GM19099 (cell line): ENCODE results near the gene DRC1.

Experiments
- POLR2A ChIP-seq: IDR thresholded peaks from 3 replicates; pipeline ENCODE4 v1.6.1; 2011; ENCODE audit warnings: low read depth; ENCODE audit not compliant: insufficient read length; ENCODE audit errors: extremely low read depth

DRC1 gene

DNA sequence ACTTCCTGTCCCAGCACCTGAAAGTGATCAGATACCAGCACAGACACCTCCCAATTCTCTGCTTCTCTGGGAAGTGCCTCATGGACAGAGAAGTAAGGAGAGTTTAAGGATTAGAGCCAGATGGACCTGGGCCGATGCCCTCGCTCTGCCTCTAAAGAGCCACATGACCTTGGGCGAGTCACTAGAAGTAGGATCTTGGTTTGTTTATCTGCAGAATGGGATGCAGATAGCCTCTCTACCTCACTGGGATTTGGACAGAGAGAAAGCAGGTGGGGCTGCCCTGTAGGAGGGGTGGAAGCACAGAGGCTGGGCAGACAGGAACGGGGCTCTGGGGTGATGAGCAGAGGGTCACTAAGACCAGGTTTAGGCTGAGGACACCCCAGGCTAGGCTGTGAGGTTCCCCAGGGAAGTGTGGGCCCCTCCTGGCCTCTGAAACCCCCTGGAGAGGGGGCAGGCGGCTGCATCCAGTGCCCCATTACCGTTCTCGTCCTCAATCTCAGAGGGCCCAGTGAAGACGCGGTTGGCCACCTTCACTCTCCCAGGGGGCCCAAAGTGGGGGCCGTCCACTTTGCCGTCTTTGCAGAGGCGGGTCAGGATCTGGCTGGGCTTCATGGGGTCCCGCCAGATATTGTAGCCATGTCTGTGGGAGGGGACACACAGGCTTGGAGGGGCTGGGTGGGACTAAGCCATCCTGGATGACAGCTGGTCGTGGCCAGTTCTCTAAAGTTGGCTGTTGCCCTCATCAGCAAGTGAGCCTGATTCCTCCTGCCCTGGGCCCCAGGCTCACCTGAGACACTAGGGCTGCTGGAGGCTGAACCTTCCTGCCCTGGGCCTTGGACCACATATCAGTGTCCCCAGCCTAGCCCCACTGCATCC is 62.9 kb downstream of the DRC1 start:
- TF ChIP-seq POLR2A, result no peak

DNA sequence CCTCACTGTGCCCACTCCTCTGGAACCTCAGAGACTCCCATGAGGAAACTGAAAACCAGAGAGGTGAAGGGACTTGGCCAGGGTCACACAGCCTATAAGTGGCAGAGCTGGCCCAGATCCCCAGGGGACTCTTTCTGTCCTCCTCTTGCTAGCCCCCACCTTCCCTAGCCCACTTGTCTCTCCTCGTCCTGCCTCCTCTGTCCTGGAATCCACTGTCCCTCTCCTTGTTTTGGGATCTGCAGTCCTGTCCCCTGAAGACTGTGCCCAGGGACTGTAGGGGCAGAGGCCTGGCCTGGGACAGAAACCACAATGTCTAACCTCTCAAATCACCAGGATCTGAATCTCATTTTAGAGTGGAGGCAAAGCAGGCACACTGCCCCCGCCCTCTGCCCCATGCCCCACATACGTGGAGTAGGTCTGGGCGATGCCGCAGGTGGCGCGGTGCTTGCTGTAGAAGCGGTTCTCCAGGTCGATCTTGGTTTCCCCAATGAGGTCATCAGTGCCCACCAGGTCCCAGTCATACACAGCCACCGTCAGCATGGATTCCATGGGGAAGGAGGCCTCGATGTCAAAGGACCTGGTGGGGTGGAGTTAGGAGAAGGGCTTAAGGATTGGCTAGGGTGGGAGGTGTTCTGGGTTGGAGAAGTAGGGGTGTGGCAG is 63.7 kb downstream of the DRC1 start:
- TF ChIP-seq POLR2A, result no peak

DNA sequence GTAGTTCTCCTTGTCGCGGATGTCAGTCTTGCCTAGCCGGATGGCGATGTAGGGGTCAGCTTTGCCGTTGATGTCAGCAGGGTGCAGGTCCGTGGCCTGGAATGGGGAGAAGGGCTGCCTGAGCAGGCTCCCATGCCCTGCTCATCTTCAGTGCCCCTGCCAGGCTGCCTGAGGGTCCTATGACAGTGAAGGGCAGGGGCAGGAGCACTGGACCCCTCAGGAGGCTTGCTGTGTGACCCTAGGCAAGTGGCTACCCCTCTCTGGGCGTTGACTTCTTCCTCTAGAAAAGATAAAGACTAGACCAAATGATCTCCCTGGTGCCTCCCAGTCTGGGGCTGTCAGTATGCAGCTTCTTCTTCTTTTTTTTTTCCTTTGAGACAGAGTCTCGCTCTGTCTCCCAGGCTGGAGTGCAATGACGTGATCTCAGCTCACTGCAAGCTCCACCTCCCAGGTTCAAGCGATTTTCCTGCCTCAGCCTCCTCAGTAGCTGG is 64.3 kb downstream of the DRC1 start:
- no peak for TF ChIP-seq POLR2A

DNA sequence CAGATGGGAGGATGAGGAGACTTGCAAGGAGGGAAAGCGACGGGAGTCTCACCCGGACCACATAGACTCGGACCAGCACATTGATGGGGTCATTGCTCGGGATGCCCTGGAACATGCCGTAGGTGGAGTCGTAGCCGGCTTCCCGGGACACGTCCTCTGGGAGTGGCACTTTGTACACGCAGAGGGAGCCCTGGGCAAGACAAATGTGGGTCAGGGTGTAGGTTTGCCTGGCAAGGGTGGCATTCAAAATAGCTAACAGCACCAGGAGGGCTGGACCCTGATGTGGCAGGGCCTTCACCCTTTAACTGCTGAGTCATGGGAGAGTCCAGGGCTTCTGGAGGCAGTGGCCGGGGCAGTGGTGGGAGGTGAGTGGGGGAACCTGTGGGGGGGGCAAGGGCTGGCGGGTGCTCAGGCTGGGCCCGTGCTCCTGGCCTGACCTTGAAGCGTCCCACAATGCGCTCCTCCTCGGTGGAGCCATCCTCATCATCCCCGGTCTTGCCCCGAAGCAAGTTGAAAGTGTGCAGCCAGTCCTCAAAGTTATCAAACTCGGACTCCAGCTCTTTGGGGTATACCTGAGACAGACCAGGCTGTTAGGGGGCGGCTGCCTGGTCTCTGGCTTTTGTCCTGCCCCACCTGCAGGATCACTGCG is 65.1 kb downstream of the DRC1 start:
- TF ChIP-seq POLR2A, result no peak

DNA sequence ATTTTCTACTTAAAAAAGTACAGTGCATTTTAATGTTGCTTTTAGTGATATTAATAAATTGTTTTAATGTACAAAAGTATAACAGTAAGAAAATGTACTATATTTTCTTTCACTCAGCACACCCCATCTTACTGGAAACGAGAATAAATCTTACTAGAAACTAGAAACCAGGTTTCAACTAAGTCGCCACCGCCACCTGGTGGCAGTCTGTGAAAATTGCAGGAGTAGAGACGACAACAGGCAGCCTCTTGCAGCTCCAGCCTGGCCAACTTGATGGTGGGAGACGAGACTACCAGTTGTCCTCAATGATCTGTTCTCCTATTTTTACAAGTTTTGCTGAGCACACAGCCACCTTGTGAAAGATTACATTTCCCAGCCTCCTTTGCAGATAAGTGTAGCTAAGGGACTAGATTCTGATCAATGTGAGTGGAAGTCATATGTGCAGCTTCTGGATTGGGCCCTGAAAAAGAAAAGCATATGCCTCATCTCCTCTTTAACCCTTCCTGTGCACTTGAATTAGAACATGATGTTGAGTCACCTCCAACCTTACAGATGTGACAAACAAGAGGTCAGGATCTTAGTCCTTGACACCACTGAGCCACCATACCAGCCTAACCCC is 67.5 kb downstream of the DRC1 start:
- no peak for TF ChIP-seq POLR2A

DNA sequence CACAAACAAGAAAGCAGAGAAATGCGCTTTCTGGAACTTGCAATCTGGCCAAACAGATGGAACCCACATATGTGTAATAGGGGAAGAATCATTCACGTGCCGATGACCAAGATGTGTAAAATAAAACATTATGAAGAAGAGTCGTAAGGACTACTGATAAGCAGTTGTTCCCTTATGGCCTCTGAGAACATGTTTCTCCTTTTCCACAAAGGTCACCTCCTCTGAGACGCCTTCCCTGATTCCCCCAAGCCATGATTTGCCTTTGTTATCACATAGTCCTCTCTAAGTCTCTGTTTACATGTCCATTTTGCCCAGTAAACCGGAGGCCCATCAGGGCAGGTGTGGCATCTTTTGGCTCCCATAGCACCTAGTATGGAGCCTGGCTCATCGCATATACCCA is 68.2 kb downstream of the DRC1 start:
- TF ChIP-seq POLR2A, result no peak

DNA sequence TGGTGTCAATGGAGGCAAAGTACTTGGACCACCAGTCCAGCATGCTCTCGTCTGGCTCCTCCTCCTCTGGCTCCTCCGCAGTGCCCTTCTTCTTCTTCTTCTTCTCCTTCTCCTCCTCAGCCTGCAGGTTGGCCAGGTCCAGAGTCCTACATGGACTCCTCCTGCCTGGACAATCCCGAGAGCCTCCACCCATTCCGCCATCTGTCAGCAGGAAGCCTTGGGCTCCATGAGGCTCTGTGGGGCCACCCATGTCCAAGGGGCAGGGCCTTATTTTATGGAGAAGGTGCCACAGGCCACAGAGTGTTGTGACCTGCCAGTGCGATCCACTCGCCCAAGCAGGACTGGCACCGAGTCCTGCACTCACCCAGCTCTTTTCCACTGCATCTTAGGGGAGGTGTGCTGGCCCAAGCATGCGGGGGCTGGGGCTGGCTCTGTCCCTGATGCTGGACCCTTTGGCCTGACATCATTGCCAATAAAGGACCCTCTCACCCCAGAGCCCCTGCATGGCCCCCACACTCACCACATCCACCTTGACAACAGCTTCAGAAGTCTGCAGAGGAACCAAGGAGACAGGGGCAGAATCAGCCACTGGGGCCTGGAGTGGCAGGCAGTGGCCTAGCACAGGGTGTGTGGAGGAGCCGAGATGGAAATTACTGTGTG is 69.0 kb downstream of the DRC1 start:
- TF ChIP-seq POLR2A, result no peak

DNA sequence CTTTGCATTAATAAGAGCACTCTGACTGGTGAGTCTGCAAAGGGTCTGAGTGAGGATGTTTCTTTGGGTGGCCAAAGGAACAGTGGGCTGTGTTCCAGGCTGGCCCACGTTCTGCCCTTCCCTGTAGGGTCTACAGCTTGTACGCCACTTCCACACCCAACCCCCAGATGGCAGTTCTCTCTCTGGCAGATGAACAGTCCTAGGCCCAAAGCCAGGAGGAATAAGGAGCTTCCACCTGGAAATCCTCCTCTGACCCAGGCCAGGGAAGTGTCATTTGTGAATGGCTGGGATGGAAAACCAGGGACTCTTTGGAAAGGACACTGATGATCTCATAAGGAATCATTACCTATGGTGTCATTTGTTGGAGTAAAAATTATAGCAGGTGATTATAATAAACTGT is 69.6 kb downstream of the DRC1 start:
- TF ChIP-seq POLR2A, result no peak

DNA sequence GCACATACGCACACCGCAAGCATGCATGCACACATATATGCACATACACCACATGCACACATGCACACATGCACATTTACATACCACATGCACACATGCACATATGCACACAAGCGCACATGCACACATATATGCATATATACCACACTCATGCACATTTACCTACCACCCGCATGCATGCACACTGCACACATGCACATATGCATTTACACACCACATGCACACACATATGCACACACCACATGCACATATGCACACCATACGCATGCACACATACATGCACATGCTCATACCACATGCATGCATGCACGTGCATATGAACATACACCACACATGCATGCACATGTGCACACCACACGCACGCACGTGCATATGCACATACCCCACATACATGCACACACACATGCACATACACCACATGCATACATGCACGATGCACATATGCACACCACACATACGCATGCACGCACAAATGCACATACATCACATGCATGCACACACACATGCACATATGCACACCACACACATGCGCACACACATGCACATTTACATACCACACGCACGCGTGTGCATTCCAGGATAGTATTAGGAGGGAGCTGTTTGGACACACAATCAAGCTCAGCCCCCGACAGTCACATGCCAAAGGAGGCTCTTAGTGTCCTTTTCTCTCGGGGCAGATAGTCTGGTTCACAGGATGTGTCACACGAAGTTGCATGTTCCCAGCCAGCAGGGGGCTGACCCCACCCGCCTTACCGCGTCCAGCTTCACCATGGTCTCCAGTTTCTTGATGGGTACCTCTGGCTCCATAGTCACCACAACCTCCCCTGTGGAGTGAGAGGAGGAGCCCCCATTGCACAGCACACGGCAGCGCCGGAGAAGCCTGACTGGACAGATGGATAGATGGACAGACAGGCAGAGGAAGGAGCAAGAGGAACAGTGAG is 70.3 kb downstream of the DRC1 start:
- no peak for TF ChIP-seq POLR2A

DNA sequence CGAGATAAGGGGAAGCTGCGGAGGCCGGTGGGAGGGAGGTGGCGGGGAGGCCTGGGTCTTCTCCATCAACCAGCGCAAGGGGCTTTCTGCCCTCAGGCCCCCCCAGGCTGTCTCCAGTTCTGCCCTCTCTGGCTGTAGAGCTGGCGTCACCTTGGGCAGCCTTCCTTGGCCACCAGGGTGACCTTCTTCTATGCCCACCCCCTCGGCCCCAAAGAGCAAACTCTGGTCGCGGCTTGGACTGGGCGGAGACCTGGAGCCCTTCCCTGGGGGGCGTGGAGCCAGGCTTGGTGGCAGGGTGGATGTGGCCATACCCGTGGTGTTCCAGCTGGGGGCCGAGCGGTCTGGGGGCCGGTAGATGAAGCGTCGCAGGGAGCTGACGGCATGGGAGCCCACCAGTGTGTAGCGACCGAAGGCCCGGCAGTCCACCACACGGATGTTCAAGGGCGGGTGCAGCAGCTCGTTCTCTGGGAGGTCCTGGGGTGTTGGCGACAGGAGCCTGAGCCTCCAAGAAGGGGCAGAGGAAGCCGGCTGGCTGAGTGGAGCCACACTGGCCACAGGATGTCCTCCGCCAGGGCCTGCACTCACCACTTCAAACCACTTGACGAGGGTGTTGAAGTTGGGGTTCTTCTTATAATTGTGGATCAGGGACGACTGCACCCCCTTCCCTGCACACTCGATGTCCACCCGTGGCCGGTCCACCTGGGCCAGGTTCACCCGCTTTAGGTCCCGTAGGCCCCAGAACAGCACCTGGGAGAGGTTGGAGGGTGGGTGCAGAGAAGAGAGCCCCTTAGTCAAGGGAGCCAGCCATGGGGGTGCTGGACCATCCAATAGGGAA is 71.3 kb downstream of the DRC1 start:
- no peak for TF ChIP-seq POLR2A

DNA sequence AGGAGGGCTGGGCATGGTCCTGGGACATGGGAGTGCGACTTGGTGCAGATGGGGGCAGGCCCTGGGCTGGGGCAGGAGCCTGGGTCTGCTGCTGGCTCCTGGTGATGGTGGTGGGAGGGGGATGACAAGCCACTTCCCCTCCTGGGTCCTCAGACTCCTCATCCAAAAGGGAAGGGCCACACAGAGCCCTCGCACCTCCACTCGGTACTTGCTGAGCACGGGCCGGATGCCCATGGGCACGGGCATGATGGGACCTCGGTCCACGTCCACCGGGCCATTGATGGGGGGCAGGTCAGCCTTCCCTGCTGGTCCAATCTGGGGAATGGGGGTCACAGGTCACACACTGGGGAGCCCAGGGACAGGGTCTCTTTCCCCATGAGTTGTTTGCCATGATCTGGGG is 72.1 kb downstream of the DRC1 start:
- TF ChIP-seq POLR2A, result no peak

DNA sequence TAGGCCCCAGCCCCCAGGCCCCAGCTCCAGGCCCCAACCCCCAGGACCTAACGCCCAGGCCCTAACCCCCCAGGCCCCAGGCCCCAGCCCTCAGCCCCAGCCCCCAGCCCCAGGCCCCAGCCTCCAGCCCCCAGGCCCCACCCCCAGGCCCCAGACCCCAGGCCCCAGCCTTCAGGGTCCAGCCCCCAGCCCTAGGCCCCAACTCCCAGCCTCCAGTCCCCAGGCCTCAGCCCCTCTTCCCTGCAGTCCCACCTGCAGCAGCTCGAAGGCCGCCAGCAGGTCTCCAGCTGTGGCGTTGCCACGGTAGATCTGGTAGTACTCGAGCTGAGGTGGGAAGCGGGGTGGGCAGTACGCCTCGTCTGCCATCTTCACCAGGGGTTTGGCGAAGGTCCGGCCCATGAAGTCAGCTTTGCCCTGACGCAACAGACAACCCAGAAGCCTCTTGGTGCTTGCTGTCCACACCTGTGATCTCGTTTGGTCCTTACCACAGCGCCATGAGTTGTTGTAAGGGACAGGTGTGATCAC is 72.6 kb downstream of the DRC1 start:
- TF ChIP-seq POLR2A, result no peak

DNA sequence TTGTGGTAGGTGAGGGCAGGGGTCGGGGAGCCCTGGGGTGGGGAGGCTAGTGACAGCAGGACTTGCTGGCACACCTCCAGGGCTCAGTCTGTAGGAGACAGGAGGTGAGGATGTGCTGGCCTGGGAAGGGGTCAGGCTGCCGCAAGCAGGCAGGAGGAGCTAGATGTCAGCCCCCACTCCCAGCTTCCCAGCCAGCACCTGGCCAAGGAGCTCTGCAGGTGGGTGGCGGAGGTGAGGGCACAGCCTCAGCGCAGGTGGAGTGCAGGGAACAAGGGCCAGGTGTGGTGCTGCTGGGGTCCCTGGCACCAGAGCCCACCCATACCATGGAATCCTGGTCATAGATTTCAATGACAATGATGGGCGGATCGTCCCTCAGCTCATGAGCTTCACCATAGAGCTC is 73.3 kb downstream of the DRC1 start:
- TF ChIP-seq POLR2A, result no peak
